Muscle layer of colon (tissue), 2 donors: ENCODE data around the gene KRT73.

Source experiments
- H3K27ac ChIP-seq: one replicate; pipeline ENCODE4 v1.7.0; 2013; ENCODE audit warnings: low read depth, mild to moderate bottlenecking, low read length, moderate library complexity
- H3K27me3 ChIP-seq, 2 donors: one replicate each; pipeline ENCODE4 v1.7.0; 2013; ENCODE audit warnings: low read length in 2 of 2, mild to moderate bottlenecking in 2 of 2; ENCODE audit not compliant: insufficient read depth in 2 of 2, control insufficient read depth in 1 of 2
- H3K36me3 ChIP-seq: one replicate; pipeline ENCODE4 v1.7.0; 2013; ENCODE audit warnings: mild to moderate bottlenecking, low read length; ENCODE audit not compliant: insufficient read depth
- H3K4me1 ChIP-seq: one replicate; pipeline ENCODE4 v1.7.0; 2013; ENCODE audit warnings: mild to moderate bottlenecking, low read length; ENCODE audit not compliant: insufficient read depth
- H3K4me3 ChIP-seq, 2 donors: one replicate each; pipeline ENCODE4 v1.7.0; 2013; ENCODE audit warnings: low read length in 2 of 2, low read depth in 1 of 2, mild to moderate bottlenecking in 1 of 2, moderate library complexity in 1 of 2
- H3K9ac ChIP-seq: one replicate; pipeline ENCODE4 v1.7.0; 2013; ENCODE audit warnings: low read length
- H3K9me3 ChIP-seq: one replicate; pipeline ENCODE4 v1.7.0; 2013; ENCODE audit warnings: mild to moderate bottlenecking, low read length
- donor health status: abdominal sarcoma.
- donor health status: Adenocarcinoma of cecum.

KRT73 gene

GRCh38 chr12:52657250-52657902 lies 39.0 kb upstream of the KRT73 start:
- H3K4me1 ChIP-seq = no peaks in the 10 kb centered on the region
- H3K36me3 ChIP-seq = no peaks in the 10 kb centered on the region
- H3K9ac ChIP-seq = no peak overlapping the region
- H3K27me3 ChIP-seq = peaks cover 0 to 9% of the 10 kb centered on the region in 2 donors
- H3K4me3 ChIP-seq = no peak overlapping the region
- no peak overlapping the region for H3K27ac ChIP-seq
- H3K9me3 ChIP-seq = no peaks in the 10 kb centered on the region

GRCh38 chr12:52656616-52657015 lies 38.3 kb upstream of the KRT73 start:
- Histone ChIP-seq H3K9me3 (no peaks in the 10 kb centered on the region), H3K4me3 (no peak overlapping the region)

GRCh38 chr12:52655720-52656124 lies 37.4 kb upstream of the KRT73 start:
- Histone ChIP-seq H3K36me3 (no peaks in the 10 kb centered on the region), H3K4me3 (no peak overlapping the region), H3K27ac (no peak overlapping the region), H3K4me1 (peaks cover 7% of the 10 kb centered on the region), H3K9ac (no peak overlapping the region), H3K27me3 (peaks cover 0 to 4% of the 10 kb centered on the region in 2 donors), H3K9me3 (no peaks in the 10 kb centered on the region)

More at GRCh38 chr12:52656616-52657015, 38.3 kb upstream of the KRT73 start:
- Histone ChIP-seq H3K9ac (no peak overlapping the region), H3K36me3 (no peaks in the 10 kb centered on the region), H3K27me3 (peaks cover 0 to 6% of the 10 kb centered on the region in 2 donors), H3K27ac (no peak overlapping the region), H3K4me1 (no peaks in the 10 kb centered on the region)

GRCh38 chr12:52655251-52655650 lies 36.9 kb upstream of the KRT73 start:
- no peak overlapping the region for H3K27ac ChIP-seq
- no peak overlapping the region for H3K4me3 ChIP-seq
- H3K9me3 ChIP-seq = no peaks in the 10 kb centered on the region
- peaks cover 0 to 4% of the 10 kb centered on the region in 2 donors for H3K27me3 ChIP-seq
- no peak overlapping the region for H3K9ac ChIP-seq
- H3K36me3 ChIP-seq = no peaks in the 10 kb centered on the region
- H3K4me1 ChIP-seq = peaks cover 10% of the 10 kb centered on the region

- Histone ChIP-seq H3K4me3 (peak within 1 kb of the TSS in 1 of 2 donors; percentile 16), H3K27me3 (peaks cover 0 to 4% of the 10 kb centered on the region in 2 donors), H3K27ac (peak within 1 kb of the TSS; percentile 25), H3K9ac (no peak within 1 kb of the TSS), H3K4me1 (peaks cover 11% of the 10 kb centered on the region), H3K9me3 (no peaks in the 10 kb centered on the region), H3K36me3 (no peaks in the 10 kb centered on the region)
These were observed 33.4 kb upstream of the KRT73 start, which contains the start of gene KRT2 for GRCh38 chr12:52651726-52652261. TSS of gene KRT2 (minus strand) at chr12:52652211. CDS start at chr12:52652142, 69 bp downstream.

- H3K36me3 ChIP-seq = no peaks in the 10 kb centered on the region
- H3K27ac ChIP-seq = peak overlapping the region; percentile 25
- H3K9me3 ChIP-seq = no peaks in the 10 kb centered on the region
- peak overlapping the region in 1 of 2 donors; percentile 16 for H3K4me3 ChIP-seq
- no peak overlapping the region for H3K9ac ChIP-seq
- peaks cover 11% of the 10 kb centered on the region for H3K4me1 ChIP-seq
- peaks cover 0 to 4% of the 10 kb centered on the region in 2 donors for H3K27me3 ChIP-seq
These were observed 32.2 kb upstream of the KRT73 start for GRCh38 chr12:52650520-52651081.

GRCh38 chr12:52649066-52649465 lies 30.7 kb upstream of the KRT73 start:
- no peak overlapping the region for H3K27ac ChIP-seq
- H3K27me3 ChIP-seq = no peaks in the 10 kb centered on the region
- no peaks in the 10 kb centered on the region for H3K9me3 ChIP-seq
- no peaks in the 10 kb centered on the region for H3K36me3 ChIP-seq
- no peak overlapping the region for H3K4me3 ChIP-seq
- peaks cover 11% of the 10 kb centered on the region for H3K4me1 ChIP-seq
- H3K9ac ChIP-seq = no peak overlapping the region

- Histone ChIP-seq H3K27ac (no peak overlapping the region), H3K27me3 (no peaks in the 10 kb centered on the region), H3K36me3 (no peaks in the 10 kb centered on the region), H3K9ac (no peak overlapping the region), H3K4me1 (peaks cover 11% of the 10 kb centered on the region), H3K9me3 (no peaks in the 10 kb centered on the region), H3K4me3 (no peak overlapping the region)
These were observed 29.7 kb upstream of the KRT73 start for GRCh38 chr12:52648012-52648550.

GRCh38 chr12:52647601-52648000 lies 29.2 kb upstream of the KRT73 start:
- no peaks in the 10 kb centered on the region for H3K27me3 ChIP-seq
- no peaks in the 10 kb centered on the region for H3K36me3 ChIP-seq
- no peak overlapping the region for H3K4me3 ChIP-seq
- H3K27ac ChIP-seq = no peak overlapping the region
- no peak overlapping the region for H3K9ac ChIP-seq
- H3K9me3 ChIP-seq = no peaks in the 10 kb centered on the region
- H3K4me1 ChIP-seq = peaks cover 11% of the 10 kb centered on the region

- H3K4me3 ChIP-seq = no peak overlapping the region
- H3K27me3 ChIP-seq = no peaks in the 10 kb centered on the region
- H3K27ac ChIP-seq = no peak overlapping the region
- peaks cover 11% of the 10 kb centered on the region for H3K4me1 ChIP-seq
- no peaks in the 10 kb centered on the region for H3K36me3 ChIP-seq
- no peaks in the 10 kb centered on the region for H3K9me3 ChIP-seq
- no peak overlapping the region for H3K9ac ChIP-seq
These were observed 28.3 kb upstream of the KRT73 start for GRCh38 chr12:52646613-52647012.

- H3K27ac ChIP-seq = no peak overlapping the region
These were observed 27.6 kb upstream of the KRT73 start for GRCh38 chr12:52645982-52646381.

More at GRCh38 chr12:52645982-52646381, 27.6 kb upstream of the KRT73 start:
- Histone ChIP-seq H3K9me3 (no peaks in the 10 kb centered on the region), H3K27me3 (no peaks in the 10 kb centered on the region), H3K4me1 (peaks cover 6% of the 10 kb centered on the region), H3K9ac (no peak overlapping the region), H3K4me3 (no peak overlapping the region), H3K36me3 (no peaks in the 10 kb centered on the region)
